IMR-90 (cell line): ENCODE results near the gene RAB43. TPM values are rescaled to one million over a fixed set of nuclear protein-coding genes. Genes with fewer than 3 reads are reported as not detected.
"Not testable (repeated sequence)": the region's sequence is repeated elsewhere in the genome, so short reads cannot be mapped to it uniquely, and the experiment has no call there.

ENCODE experiments used
- ATAC-seq: fragments of 200-7000 bp; cut with Tn5 transposase; 2 replicates; pipeline ENCODE4 v1.9.1; 2020; ENCODE audit warnings: low read depth, mild to moderate bottlenecking, moderate library complexity
- BruUV-seq: library from RNA; stranded (reverse); fragments of 400-500 nt; replicated peaks from 2 replicates; lab custom pipeline; 2021; lab: Mats Ljungman, UMichigan
- CTCF ChIA-PET: fragments of 300-600 bp; formaldehyde crosslinking; extraction: SDS; loops from one replicate; lab custom pipeline; 2021; ENCODE audit warnings: antibody characterized with exemption; lab: Yijun Ruan, JAX
- POLR2A ChIA-PET: fragments of 300-600 bp; sonication (Branson Sonifier 250); formaldehyde crosslinking; loops from one replicate; lab custom pipeline; 2022; ENCODE audit warnings: antibody characterized with exemption; ENCODE audit not compliant: unreplicated experiment; lab: Charles Lee
- DNase-seq: peaks from one replicate; pipeline ENCODE4 v3.0.0; 2013
- H2AFZ ChIP-seq: replicated peaks from 2 replicates; pipeline ENCODE3; 2013; ENCODE audit warnings: low read length, mild to moderate bottlenecking; ENCODE audit not compliant: poor library complexity
- H2AK5ac ChIP-seq: 2 replicates; pipeline ENCODE4 v1.6.1; 2013; ENCODE audit warnings: low read depth, low read length, inconsistent platforms
- H2AK9ac ChIP-seq: replicated peaks from 2 replicates; pipeline ENCODE3; 2013; ENCODE audit warnings: mild to moderate bottlenecking, low read depth, low read length, moderate library complexity; ENCODE audit not compliant: poor library complexity
- H2BK120ac ChIP-seq: 2 replicates; pipeline ENCODE4 v1.6.1; 2013; ENCODE audit warnings: low read depth, low read length, inconsistent platforms
- H2BK15ac ChIP-seq: 3 replicates; pipeline ENCODE4 v1.6.1; 2013; ENCODE audit warnings: low read depth, low read length, inconsistent platforms
- H2BK20ac ChIP-seq: 2 replicates; pipeline ENCODE4 v1.6.1; 2013; ENCODE audit warnings: low read depth, mild to moderate bottlenecking, inconsistent platforms, low read length, moderate library complexity
- H2BK5ac ChIP-seq: 2 replicates; pipeline ENCODE4 v1.6.1; 2013; ENCODE audit warnings: mild to moderate bottlenecking, low read depth, low read length, inconsistent platforms; ENCODE audit not compliant: poor library complexity, severe bottlenecking
- H3K14ac ChIP-seq: replicated peaks from 2 replicates; pipeline ENCODE4 v1.6.1; 2013; ENCODE audit warnings: low read depth, low read length, inconsistent platforms
- H3K18ac ChIP-seq: 2 replicates; pipeline ENCODE4 v1.6.1; 2013; ENCODE audit warnings: low read depth, low read length, control low read depth
- H3K23ac ChIP-seq: 2 replicates; pipeline ENCODE4 v1.6.1; 2013; ENCODE audit warnings: low read depth, low read length, inconsistent platforms
- H3K27ac ChIP-seq: 2 replicates; pipeline ENCODE4 v1.5.1; 2013; ENCODE audit warnings: mild to moderate bottlenecking, control low read depth, low read length; ENCODE audit not compliant: insufficient read depth
- H3K27me3 ChIP-seq: 2 replicates; pipeline ENCODE4 v1.6.1; 2013; ENCODE audit warnings: low read length; ENCODE audit not compliant: control insufficient read depth, insufficient read depth
- H3K36me3 ChIP-seq: 2 replicates; pipeline ENCODE4 v1.6.1; 2013; ENCODE audit warnings: low read length, mixed read lengths; ENCODE audit not compliant: control insufficient read depth, insufficient read depth
- H3K4ac ChIP-seq: 2 replicates; pipeline ENCODE4 v1.6.1; 2013; ENCODE audit warnings: low read depth, low read length, inconsistent platforms
- H3K4me1 ChIP-seq: 2 replicates; pipeline ENCODE4 v1.6.1; 2013; ENCODE audit warnings: low read length, mixed read lengths; ENCODE audit not compliant: control insufficient read depth, insufficient read depth
- H3K4me2 ChIP-seq: 2 replicates; pipeline ENCODE4 v1.6.1; 2013; ENCODE audit warnings: low read depth, mild to moderate bottlenecking, control low read depth, low read length, moderate library complexity
- H3K4me3 ChIP-seq: 2 replicates; pipeline ENCODE4 v1.5.1; 2013; ENCODE audit warnings: low read depth, mild to moderate bottlenecking, control low read depth, low read length, moderate library complexity; ENCODE audit not compliant: insufficient read depth
- H3K56ac ChIP-seq: 2 replicates; pipeline ENCODE4 v1.6.1; 2013; ENCODE audit warnings: low read length, inconsistent platforms; ENCODE audit not compliant: insufficient read depth; ENCODE audit errors: extremely low read depth
- H3K79me1 ChIP-seq, 2 experiments: 2 replicates each; pipeline ENCODE4 v1.6.1; 2013; ENCODE audit warnings: low read length in 2 of 2, inconsistent platforms in 1 of 2, low read depth in 1 of 2
- H3K9ac ChIP-seq: 2 replicates; pipeline ENCODE4 v1.6.1; 2013; ENCODE audit warnings: low read depth, low read length, control low read depth
- H3K9me1 ChIP-seq: 2 replicates; pipeline ENCODE4 v1.6.1; 2013; ENCODE audit warnings: low read length, inconsistent platforms; ENCODE audit not compliant: insufficient read depth
- H3K9me3 ChIP-seq: 2 replicates; pipeline ENCODE4 v1.6.1; 2013; ENCODE audit warnings: low read length; ENCODE audit not compliant: control insufficient read depth, insufficient read depth
- H4K20me1 ChIP-seq: 2 replicates; pipeline ENCODE4 v1.6.1; 2013; ENCODE audit warnings: low read length, inconsistent platforms; ENCODE audit not compliant: insufficient read depth
- H4K5ac ChIP-seq: 2 replicates; pipeline ENCODE4 v1.6.1; 2013; ENCODE audit warnings: mild to moderate bottlenecking, low read depth, low read length, control low read depth
- H4K8ac ChIP-seq, 2 experiments: 2 replicates each; pipeline ENCODE4 v1.6.1; 2013; ENCODE audit warnings: low read depth in 2 of 2, low read length in 2 of 2, control low read depth in 1 of 2, inconsistent platforms in 1 of 2
- H4K91ac ChIP-seq: 2 replicates; pipeline ENCODE4 v1.6.1; 2013; ENCODE audit warnings: low read depth, low read length, inconsistent platforms; ENCODE audit not compliant: insufficient read depth
- FOS ChIP-seq: fragments of 150-350 bp; IDR thresholded peaks from 2 replicates; pipeline ENCODE4 v1.6.1; 2016; ENCODE audit warnings: low read depth, low read length
- MAFK ChIP-seq: IDR thresholded peaks from 2 replicates; pipeline ENCODE4 v1.6.1; 2012; ENCODE audit warnings: low read depth, low read length, improper control_type of control experiment
- NFE2L2 ChIP-seq: fragments of 150-350 bp; IDR thresholded peaks from 2 replicates; pipeline ENCODE4 v1.6.1; 2016; ENCODE audit warnings: low read depth, mild to moderate bottlenecking, low read length
- POLR2A ChIP-seq: IDR thresholded peaks from 2 replicates; pipeline ENCODE4 v1.6.1; 2012; ENCODE audit warnings: mild to moderate bottlenecking, low read depth, low read length
- RAD21 ChIP-seq: IDR thresholded peaks from 2 replicates; pipeline ENCODE4 v1.6.1; 2012; ENCODE audit warnings: low read length, improper control_type of control experiment
- RCOR1 ChIP-seq: IDR thresholded peaks from 2 replicates; pipeline ENCODE4 v1.6.1; 2012; ENCODE audit warnings: mild to moderate bottlenecking, low read length, improper control_type of control experiment; ENCODE audit not compliant: insufficient replicate concordance
- SMC3 ChIP-seq: fragments of 150-350 bp; IDR thresholded peaks from 2 replicates; pipeline ENCODE4 v1.6.1; 2016; ENCODE audit warnings: low read depth, mild to moderate bottlenecking, antibody characterized with exemption, low read length, moderate library complexity
- WGBS, 2 experiments: methylation state at CpG; one replicate each; pipeline versions ENCODE4 v1.1.5 to v1.1.7; 2013; ENCODE audit warnings: missing lambda C conversion rate in 2 of 2; ENCODE audit not compliant: insufficient read length in 1 of 2; ENCODE audit errors: extremely low coverage in 2 of 2; 5-methylcytosine and 5-hydroxymethylcytosine counted together
- dilution Hi-C: fragments of 300-500 bp; cut with HindIII; formaldehyde crosslinking; loops from one replicate; pipeline ENCODE4 v1.14.3; 2018; ENCODE audit warnings: low sequenced_read_pairs; ENCODE audit not compliant: unreplicated experiment
- in situ Hi-C: fragments of 300-500 bp; cut with MboI; formaldehyde crosslinking; loops from 3 replicates; pipeline ENCODE4 v1.14.3; 2019; ENCODE audit warnings: low sequenced_read_pairs, inconsistent platforms, mixed read lengths
- intact Hi-C: fragments of 100-400 bp; cut with micrococcal nuclease; formaldehyde crosslinking; loops from 2 replicates; pipeline ENCODE4 v1.10.0; 2022
- polyA plus RNA-seq, 3 experiments: library from polyadenylated mRNA; depleted of rRNA; stranded (reverse); fragments of >200 nt; gene quantifications; 2 replicates each; pipeline ENCODE4 v1.2.3, GENCODE V29; 2012; ENCODE audit warnings: low replicate concordance in 1 of 3
- total RNA-seq: library from RNA; depleted of rRNA; stranded (reverse); fragments of >200 nt; gene quantifications from 2 replicates; pipeline ENCODE4 v1.2.3, GENCODE V29; 2012

Gene RAB43
- total and polyA plus RNA-seq, 2 of the 4 experiments (the other 2 are of a cell fraction): 9.9 to 14.0 TPM

DNA sequence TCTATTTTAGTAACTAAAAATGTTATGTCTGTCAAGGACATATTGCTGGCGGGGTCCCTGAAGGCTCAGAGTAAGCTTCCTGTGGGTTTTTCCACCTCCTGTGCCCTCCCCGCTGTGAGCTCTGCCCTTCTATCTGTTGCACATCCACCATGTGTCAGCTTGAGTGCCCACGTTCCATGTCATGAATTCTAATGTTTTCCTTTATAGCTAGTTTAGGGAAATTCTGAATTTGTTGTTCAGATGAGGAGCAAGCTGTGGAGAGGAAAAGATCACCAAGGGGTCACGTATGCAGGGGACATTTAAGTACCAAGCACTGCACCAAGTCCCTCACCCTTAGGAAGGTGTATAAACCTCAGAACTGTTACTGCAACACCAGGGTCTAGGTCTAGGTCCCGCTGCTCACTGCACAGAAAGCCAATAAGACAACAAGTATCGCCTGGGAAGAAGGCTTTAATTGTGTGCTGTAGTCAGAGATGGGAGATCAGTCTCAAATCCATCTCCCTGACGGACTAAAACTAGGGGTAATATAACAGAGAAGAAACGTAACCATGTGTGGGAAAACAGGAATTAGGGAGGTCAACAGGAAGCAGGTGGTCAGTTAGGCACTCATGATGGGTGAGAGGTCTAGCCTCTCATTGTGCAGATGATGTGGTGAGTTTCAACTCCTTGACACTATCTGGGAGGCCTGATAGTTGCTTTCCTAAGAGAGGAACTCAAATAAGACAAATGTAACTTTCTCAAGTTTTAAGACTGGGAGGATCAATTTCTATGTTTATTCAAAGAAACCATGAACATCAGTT lies 51.3 kb downstream of the RAB43 start:
- WGBS, 2 experiments: 80% methylated on average over 1 of the region's 8 CpGs; no CpG with 5 or more reads in 1 of the 2 experiments
- Histone ChIP-seq H2AK5ac (no peak overlapping the region), H4K5ac (no peak overlapping the region), H3K36me3 (no peaks in the 10 kb centered on the region), H3K56ac (no peak overlapping the region), H2BK5ac (no peak overlapping the region), H3K4me1 (no peaks in the 10 kb centered on the region; the same call in 1 of the 2 replicates), H3K27me3 (peaks cover 22% of the 10 kb centered on the region), H4K20me1 (no peaks in the 10 kb centered on the region), H2BK20ac (no peak overlapping the region), H3K18ac (no peak overlapping the region), H4K8ac (no peak overlapping the region), H4K91ac (no peak overlapping the region), H2BK15ac (no peak overlapping the region), H3K9me1 (no peaks in the 10 kb centered on the region), H3K9me3 (peaks cover 7% of the 10 kb centered on the region), H3K27ac (no peak overlapping the region), H3K9ac (no peak overlapping the region), H2AFZ (no peak overlapping the region), H2BK120ac (no peak overlapping the region), H2AK9ac (no peak overlapping the region), H3K4me3 (no peak overlapping the region), H3K4me2 (no peak overlapping the region), H3K79me1 (no peaks in the 10 kb centered on the region), H3K23ac (no peak overlapping the region), H3K4ac (no peak overlapping the region), H3K14ac (no peak overlapping the region)
- DNase-seq: no peak
- TF ChIP-seq FOS (no peak), POLR2A (no peak), MAFK (no peak), NFE2L2 (no peak), RCOR1 (no peak), SMC3 (no peak), RAD21 (no peak)
- no peak for ATAC-seq
- BruUV-seq: no TSS peak
- ChIA-PET CTCF (interaction anchor here (1.2 kb wide), 1 partner anchor 10 kb away, joined by 3 read pairs; the partner anchor contains the start of gene GP9), POLR2A (no interaction called here)
- in situ Hi-C loops: no loop called here
- intact Hi-C loops: no loop called here
- dilution Hi-C loops: no loop called here

DNA sequence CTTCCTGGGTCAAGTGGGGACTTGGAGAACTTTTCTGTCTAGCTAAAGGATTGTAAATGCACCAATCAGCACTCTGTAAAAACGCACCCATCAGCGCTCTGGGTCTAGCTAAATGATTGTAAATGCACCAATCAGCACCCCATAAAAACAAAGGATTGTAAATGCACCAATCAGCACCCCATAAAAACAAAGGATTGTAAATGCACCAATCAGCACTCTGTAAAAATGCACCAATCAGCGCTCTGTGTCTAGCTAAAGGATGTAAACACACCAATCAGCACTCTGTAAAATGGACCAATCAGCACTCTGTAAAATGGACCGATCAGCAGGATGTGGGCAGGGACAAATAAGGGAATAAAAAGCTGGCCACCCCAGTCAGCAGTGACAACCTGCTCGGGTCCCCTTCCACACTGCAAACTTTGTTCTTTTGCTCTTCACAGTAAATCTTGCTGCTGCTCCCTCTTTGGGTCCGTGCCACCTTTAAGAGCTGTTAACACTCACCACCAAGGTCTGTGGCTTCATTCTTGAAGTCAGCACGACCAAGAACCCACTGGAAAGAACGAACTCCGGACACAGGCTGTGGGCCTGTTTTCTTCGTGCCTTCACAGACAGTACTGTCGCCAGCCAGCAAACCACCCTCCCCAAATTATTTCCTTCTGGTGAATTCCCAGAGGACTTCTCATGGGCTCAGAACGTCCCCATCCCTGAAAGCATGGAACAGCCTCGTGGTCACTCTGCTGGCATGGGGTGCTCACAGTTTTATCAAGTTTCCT lies 52.1 kb downstream of the RAB43 start:
- H2AK9ac ChIP-seq, intact Hi-C loops, H4K91ac ChIP-seq, H4K20me1 ChIP-seq, ATAC-seq, H3K56ac ChIP-seq, H2BK120ac ChIP-seq, H2AFZ ChIP-seq, H2AK5ac ChIP-seq, H4K8ac ChIP-seq, H3K4me3 ChIP-seq, H4K5ac ChIP-seq, H3K9me1 ChIP-seq, DNase-seq, H2BK20ac ChIP-seq, H3K36me3 ChIP-seq, H3K18ac ChIP-seq, H3K9me3 ChIP-seq, dilution Hi-C loops, H2BK15ac ChIP-seq, H3K14ac ChIP-seq, H3K79me1 ChIP-seq, H2BK5ac ChIP-seq, H3K23ac ChIP-seq, H3K4me1 ChIP-seq, POLR2A ChIA-PET, in situ Hi-C loops, H3K9ac ChIP-seq, H3K27ac ChIP-seq, H3K4ac ChIP-seq, BruUV-seq, H3K4me2 ChIP-seq: not testable (repeated sequence)
- WGBS, 2 experiments: 100% methylated on average over 2 of the region's 13 CpGs; no CpG with 5 or more reads in 1 of the 2 experiments
- peaks cover 27% of the 10 kb centered on the region for H3K27me3 ChIP-seq
- CTCF ChIA-PET: interaction anchor here (1.1 to 2.0 kb wide), 3 partner anchors 9 to 99 kb away, joined by 3 to 9 read pairs (median 8); partner anchors contain the start of gene GP9
